ENCODE data around the gene PSMB5. TPM values are rescaled to one million over a fixed set of nuclear protein-coding genes. Genes with fewer than 3 reads are reported as not detected.

PSMB5 gene
- total and polyA plus RNA-seq, 9 of the 15 experiments (the other 6 are each of a cell fraction or from before 2014, with no cell fraction given) = 198 to 1,870 (median 269) TPM

DNA sequence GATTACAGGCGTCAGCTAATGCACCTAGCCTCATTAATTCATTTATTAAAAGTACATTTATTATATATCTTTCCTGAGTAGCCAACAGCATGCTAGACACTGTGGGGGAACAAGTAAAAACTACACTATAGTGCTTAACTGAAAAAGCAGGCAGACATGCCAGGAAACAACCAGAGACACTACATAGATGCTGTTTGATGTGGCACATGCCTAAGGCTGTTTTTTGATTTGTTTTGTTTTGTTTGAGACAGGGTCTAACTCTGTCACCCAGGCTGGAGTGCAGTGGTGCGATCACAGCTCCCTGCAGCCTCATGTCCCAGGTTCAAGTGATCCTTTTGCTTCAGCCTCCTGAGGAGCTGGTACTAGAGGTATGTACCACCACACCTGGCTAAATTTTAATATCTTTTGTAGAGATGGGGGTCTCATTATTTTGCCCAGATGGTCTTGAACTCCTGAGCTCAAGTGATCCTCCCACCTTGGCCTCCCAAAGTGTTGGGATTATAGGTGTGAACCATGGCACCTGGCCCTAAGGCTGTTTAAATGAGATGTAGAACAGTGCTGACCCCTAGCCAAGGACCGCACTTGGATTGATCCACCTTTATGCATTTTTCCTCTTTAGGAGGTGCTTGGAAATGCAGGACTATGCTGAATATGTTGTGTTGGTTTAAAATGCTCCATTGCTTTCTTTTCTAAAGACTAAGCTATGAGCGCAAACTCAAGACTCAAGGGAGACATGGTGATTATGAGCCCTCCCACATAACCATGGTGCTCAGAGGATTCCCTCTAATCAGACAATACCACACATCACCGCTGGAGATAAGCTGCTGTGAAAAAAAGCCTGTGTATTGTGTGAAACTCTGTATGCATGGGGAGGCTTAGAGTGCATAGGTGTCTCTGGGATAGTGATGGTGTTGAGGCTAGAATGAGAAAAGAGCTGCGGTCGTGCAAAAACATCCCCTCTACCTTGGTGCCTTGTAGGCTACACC is 14.3 kb downstream of the PSMB5 start (continued):
- TF ChIP-seq TAL1 (IDR thresholded peaks at IDR 0.05) (peak; percentile 83), SOX6 (IDR thresholded peaks at IDR 0.05) (peak; percentile 95), ZNF24 (IDR thresholded peaks at IDR 0.05) (no peak), BRF1 (IDR thresholded peaks at IDR 0.05; ENCODE audit: borderline replicate concordance, extremely low read depth, insufficient read length) (no peak), LEF1 (IDR thresholded peaks at IDR 0.05) (no peak), MYC (IDR thresholded peaks at IDR 0.05; ENCODE audit: low read depth, low read length) (peak; percentile 48; the same call in 1 of the 2 replicates), MYC (CRISPR knock-in tag; IDR thresholded peaks at IDR 0.05; ENCODE audit: borderline replicate concordance, low read depth) (no peak), CBFA2T3 (IDR thresholded peaks at IDR 0.05) (peak; percentile 90), TRIM24 (IDR thresholded peaks at IDR 0.05) (peak in 1 of 2 experiments; percentile 45; a peak in 1 of 4 replicates), LCOR (CRISPR knock-in tag; IDR thresholded peaks at IDR 0.05) (no peak), PHB2 (IDR thresholded peaks at IDR 0.05; ENCODE audit: low read depth) (0 out of 2 replicates have a peak, but pooled peaks have one; percentile 14), TCF3 (CRISPR knock-in tag; IDR thresholded peaks at IDR 0.05) (peak; percentile 92), STAT5A (IDR thresholded peaks at IDR 0.05; ENCODE audit: borderline replicate concordance, low read length) (peak; percentile 69)
- TF ChIP-seq, protein P1, sequence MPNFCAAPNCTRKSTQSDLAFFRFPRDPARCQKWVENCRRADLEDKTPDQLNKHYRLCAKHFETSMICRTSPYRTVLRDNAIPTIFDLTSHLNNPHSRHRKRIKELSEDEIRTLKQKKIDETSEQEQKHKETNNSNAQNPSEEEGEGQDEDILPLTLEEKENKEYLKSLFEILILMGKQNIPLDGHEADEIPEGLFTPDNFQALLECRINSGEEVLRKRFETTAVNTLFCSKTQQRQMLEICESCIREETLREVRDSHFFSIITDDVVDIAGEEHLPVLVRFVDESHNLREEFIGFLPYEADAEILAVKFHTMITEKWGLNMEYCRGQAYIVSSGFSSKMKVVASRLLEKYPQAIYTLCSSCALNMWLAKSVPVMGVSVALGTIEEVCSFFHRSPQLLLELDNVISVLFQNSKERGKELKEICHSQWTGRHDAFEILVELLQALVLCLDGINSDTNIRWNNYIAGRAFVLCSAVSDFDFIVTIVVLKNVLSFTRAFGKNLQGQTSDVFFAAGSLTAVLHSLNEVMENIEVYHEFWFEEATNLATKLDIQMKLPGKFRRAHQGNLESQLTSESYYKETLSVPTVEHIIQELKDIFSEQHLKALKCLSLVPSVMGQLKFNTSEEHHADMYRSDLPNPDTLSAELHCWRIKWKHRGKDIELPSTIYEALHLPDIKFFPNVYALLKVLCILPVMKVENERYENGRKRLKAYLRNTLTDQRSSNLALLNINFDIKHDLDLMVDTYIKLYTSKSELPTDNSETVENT (CRISPR knock-in tag; IDR thresholded peaks at IDR 0.05) = no peak
- TF ChIP-seq, protein P2, sequence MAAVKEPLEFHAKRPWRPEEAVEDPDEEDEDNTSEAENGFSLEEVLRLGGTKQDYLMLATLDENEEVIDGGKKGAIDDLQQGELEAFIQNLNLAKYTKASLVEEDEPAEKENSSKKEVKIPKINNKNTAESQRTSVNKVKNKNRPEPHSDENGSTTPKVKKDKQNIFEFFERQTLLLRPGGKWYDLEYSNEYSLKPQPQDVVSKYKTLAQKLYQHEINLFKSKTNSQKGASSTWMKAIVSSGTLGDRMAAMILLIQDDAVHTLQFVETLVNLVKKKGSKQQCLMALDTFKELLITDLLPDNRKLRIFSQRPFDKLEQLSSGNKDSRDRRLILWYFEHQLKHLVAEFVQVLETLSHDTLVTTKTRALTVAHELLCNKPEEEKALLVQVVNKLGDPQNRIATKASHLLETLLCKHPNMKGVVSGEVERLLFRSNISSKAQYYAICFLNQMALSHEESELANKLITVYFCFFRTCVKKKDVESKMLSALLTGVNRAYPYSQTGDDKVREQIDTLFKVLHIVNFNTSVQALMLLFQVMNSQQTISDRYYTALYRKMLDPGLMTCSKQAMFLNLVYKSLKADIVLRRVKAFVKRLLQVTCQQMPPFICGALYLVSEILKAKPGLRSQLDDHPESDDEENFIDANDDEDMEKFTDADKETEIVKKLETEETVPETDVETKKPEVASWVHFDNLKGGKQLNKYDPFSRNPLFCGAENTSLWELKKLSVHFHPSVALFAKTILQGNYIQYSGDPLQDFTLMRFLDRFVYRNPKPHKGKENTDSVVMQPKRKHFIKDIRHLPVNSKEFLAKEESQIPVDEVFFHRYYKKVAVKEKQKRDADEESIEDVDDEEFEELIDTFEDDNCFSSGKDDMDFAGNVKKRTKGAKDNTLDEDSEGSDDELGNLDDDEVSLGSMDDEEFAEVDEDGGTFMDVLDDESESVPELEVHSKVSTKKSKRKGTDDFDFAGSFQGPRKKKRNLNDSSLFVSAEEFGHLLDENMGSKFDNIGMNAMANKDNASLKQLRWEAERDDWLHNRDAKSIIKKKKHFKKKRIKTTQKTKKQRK (IDR thresholded peaks at IDR 0.05; ENCODE audit: borderline replicate concordance, low read depth, low read length) = no peak
